CD8-positive, alpha-beta memory T cell (primary cell): ENCODE measurements around the gene GFOD1. TPM values are rescaled to one million over a fixed set of nuclear protein-coding genes. Genes with fewer than 3 reads are reported as not detected.
"Not testable (repeated sequence)": the region's sequence is repeated elsewhere in the genome, so short reads cannot be mapped to it uniquely, and the experiment has no call there.

Experiments
- CTCF ChIA-PET: fragments of 350-600 bp; sonication (Branson Sonifier 250); formaldehyde crosslinking; loops from one replicate; lab custom pipeline; 2021; ENCODE audit warnings: antibody characterized with exemption; lab: Charles Lee
- POLR2A ChIA-PET: fragments of 350-600 bp; sonication (Branson Sonifier 250); formaldehyde crosslinking; loops from one replicate; lab custom pipeline; 2021; ENCODE audit warnings: antibody characterized with exemption; lab: Charles Lee
- DNase-seq, 5 donors: peaks; one replicate each; pipeline versions ENCODE4 v3.0.0 to v3.0.0-alpha.2; 2020 to 2022; ENCODE audit warnings: mixed read lengths in 1 of 5
- H3K27ac ChIP-seq: one replicate; pipeline ENCODE4 v1.7.0; 2013; ENCODE audit warnings: low read depth, mild to moderate bottlenecking, low read length, moderate library complexity
- H3K27me3 ChIP-seq: 2 replicates; pipeline ENCODE4 v1.7.0; 2013; ENCODE audit warnings: low read length, mild to moderate bottlenecking; ENCODE audit not compliant: insufficient read depth, poor library complexity, severe bottlenecking
- H3K36me3 ChIP-seq: 2 replicates; pipeline ENCODE4 v1.7.0; 2013; ENCODE audit warnings: mild to moderate bottlenecking, low read length, moderate library complexity; ENCODE audit not compliant: insufficient read depth
- H3K4me1 ChIP-seq: 2 replicates; pipeline ENCODE4 v1.7.0; 2013; ENCODE audit warnings: mild to moderate bottlenecking, low read length, moderate library complexity; ENCODE audit not compliant: insufficient read depth
- H3K4me3 ChIP-seq: 2 replicates; pipeline ENCODE4 v1.7.0; 2013; ENCODE audit warnings: mild to moderate bottlenecking, low read length
- H3K9me3 ChIP-seq: 2 replicates; pipeline ENCODE4 v1.7.0; 2013; ENCODE audit warnings: mild to moderate bottlenecking, low read length
- H3K27ac Mint-ChIP-seq, 8 donors: one replicate each; pipeline ENCODE4 v1.8.0; 2020 to 2021; ENCODE audit warnings: mixed read lengths in 8 of 8, mild to moderate bottlenecking in 6 of 8, inconsistent platforms in 3 of 8, moderate library complexity in 3 of 8
- H3K27me3 Mint-ChIP-seq, 2 donors: one replicate each; pipeline ENCODE4 v1.8.0; 2020 to 2021; ENCODE audit warnings: mixed read lengths in 2 of 2, mild to moderate bottlenecking in 1 of 2, moderate library complexity in 1 of 2
- H3K36me3 Mint-ChIP-seq, 3 donors: one replicate each; pipeline ENCODE4 v1.8.0; 2020 to 2021; ENCODE audit warnings: mixed read lengths in 3 of 3, inconsistent platforms in 1 of 3, mild to moderate bottlenecking in 1 of 3
- H3K4me1 Mint-ChIP-seq, 3 donors: one replicate each; pipeline ENCODE4 v1.8.0; 2020 to 2021; ENCODE audit warnings: mixed read lengths in 3 of 3, inconsistent platforms in 1 of 3, mild to moderate bottlenecking in 1 of 3
- H3K4me3 Mint-ChIP-seq, 7 donors: one replicate each; pipeline ENCODE4 v1.8.0; 2020 to 2021; ENCODE audit warnings: mixed read lengths in 7 of 7, mild to moderate bottlenecking in 6 of 7, moderate library complexity in 4 of 7, inconsistent platforms in 2 of 7
- H3K9me3 Mint-ChIP-seq, 5 donors: one replicate each; pipeline ENCODE4 v1.8.0; 2020 to 2022; ENCODE audit warnings: mixed read lengths in 5 of 5, mild to moderate bottlenecking in 3 of 5, moderate library complexity in 2 of 5, inconsistent platforms in 1 of 5
- polyA plus RNA-seq: library from polyadenylated mRNA; unstranded; fragments of 300-500 nt; fragmentation: Illumina TruSeq; gene quantifications from one replicate; pipeline ENCODE4 v1.2.3, GENCODE V29; 2021
- total RNA-seq, 2 experiments: library from RNA; stranded (reverse); gene quantifications; one replicate each; pipeline ENCODE4 v1.2.3, GENCODE V29; 2021

The GFOD1 gene
- total and polyA plus RNA-seq, 3 experiments from 2014 or later = 3.6 to 8.7 (median 8.2) TPM

GRCh38 chr6:13328076-13328874 lies 159.1 kb downstream of the GFOD1 start, which contains the start of gene TBC1D7:
TSS of gene TBC1D7 (minus strand) at chr6:13328537. CDS start at chr6:13326898, 1,639 bp downstream.
- Histone ChIP-seq H3K9me3 (no peaks in the 10 kb centered on the region), H3K4me1 (peaks cover 17% of the 10 kb centered on the region), H3K27ac (peak within 1 kb of the TSS; percentile 91), H3K36me3 (no peaks in the 10 kb centered on the region), H3K4me3 (peak within 1 kb of the TSS; percentile 89), H3K27me3 (no peaks in the 10 kb centered on the region)
- Mint-ChIP-seq H3K4me1 (peaks cover 23 to 39% (median 28%) of the 10 kb centered on the region in 3 donors), H3K4me3 (peak within 1 kb of the TSS; percentile 91 to 98 (median 96)), H3K27me3 (no peaks in the 10 kb centered on the region), H3K27ac (peak within 1 kb of the TSS; percentile 87 to 99 (median 98)), H3K36me3 (peaks cover 0 to 35% (median 12%) of the 10 kb centered on the region in 3 donors), H3K9me3 (no peaks in the 10 kb centered on the region)
- peak; percentile 92 to 96 (median 94) for DNase-seq
- CTCF ChIA-PET = interaction anchor here (1.0 to 1.8 kb wide), 7 partner anchors 9 to 287 kb away, joined by 3 to 12 read pairs (median 4); partner anchors contain the start of genes NOL7 and SIRT5
- POLR2A ChIA-PET = interaction anchor here (0.6 to 3.0 kb wide), 12 partner anchors 11 to 435 kb away, joined by 3 to 23 read pairs (median 4); partner anchors contain the start of genes GFOD1, NOL7 and SIRT5

DNA sequence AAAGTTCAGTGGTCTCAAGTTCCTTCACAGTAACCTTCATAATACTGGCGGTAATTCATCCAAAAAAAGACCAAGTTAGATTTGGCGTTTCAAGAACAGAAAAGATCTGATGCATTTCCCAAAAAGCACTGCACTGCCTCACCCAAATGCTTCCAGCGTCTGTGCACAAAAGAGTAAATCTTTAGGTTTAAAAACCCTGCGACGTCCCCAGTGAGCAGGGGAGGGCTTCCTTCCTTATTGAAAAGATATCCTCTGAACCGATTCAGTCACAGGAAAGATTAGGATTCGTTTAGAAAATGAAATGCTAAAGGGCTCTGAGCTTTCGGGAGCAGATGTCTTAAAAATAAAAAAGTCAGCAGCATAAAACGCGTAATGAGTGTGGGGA lies 159.7 kb downstream of the GFOD1 start:
- H3K9me3 ChIP-seq = no peaks in the 10 kb centered on the region
- Mint-ChIP-seq H3K9me3 (no peaks in the 10 kb centered on the region), H3K4me3 (peak overlapping the region; percentile 91 to 98 (median 96)), H3K27me3 (no peaks in the 10 kb centered on the region), H3K27ac (peak overlapping the region; percentile 87 to 99 (median 98)), H3K36me3 (peaks cover 0 to 39% (median 13%) of the 10 kb centered on the region in 3 donors), H3K4me1 (peaks cover 23 to 39% (median 28%) of the 10 kb centered on the region in 3 donors)
- CTCF ChIA-PET = interaction anchor here (1.4 to 1.7 kb wide), 3 partner anchors 10 to 212 kb away, joined by 3 to 7 read pairs (median 4); no protein-coding TSS in a partner anchor
- H3K36me3 ChIP-seq = no peaks in the 10 kb centered on the region
- H3K4me1 ChIP-seq = peaks cover 17% of the 10 kb centered on the region
- peak overlapping the region; percentile 91 for H3K27ac ChIP-seq
- no peaks in the 10 kb centered on the region for H3K27me3 ChIP-seq
- POLR2A ChIA-PET = interaction anchor here (1.5 to 3.0 kb wide), 3 partner anchors 11 to 288 kb away, joined by 3 to 23 read pairs (median 18); partner anchors contain the start of genes NOL7 and SIRT5
- H3K4me3 ChIP-seq = peak overlapping the region; percentile 89
- DNase-seq = no peak

DNA sequence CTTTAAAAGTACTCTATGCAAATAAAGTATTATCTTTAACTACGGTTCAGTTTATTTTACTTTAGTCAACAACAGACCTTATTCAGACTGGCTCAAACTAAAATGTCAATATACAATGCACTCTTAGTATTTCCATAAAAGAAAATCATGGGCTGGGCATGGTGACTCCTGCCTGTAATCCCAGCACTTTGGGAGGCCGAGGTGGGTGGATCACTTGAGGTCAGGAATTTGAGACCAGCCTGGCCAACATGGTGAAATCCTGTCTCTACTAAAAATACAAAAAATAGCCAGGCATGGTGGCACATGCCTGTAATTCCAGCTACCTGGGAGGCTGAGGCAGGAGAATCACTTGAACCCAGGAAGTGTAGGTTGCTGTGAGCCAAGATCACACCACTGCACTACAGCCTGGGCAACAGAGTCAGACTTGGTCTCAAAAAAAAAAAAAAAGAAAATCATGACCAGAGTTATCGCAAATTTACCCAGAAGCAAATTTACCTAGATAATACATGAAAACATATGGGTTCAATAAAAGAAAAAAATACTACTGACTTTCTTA lies 161.3 kb downstream of the GFOD1 start:
- H3K27me3 ChIP-seq, POLR2A ChIA-PET, H3K4me3 ChIP-seq, H3K36me3 ChIP-seq, H3K9me3 Mint-ChIP-seq, DNase-seq, H3K27ac ChIP-seq, H3K9me3 ChIP-seq, CTCF ChIA-PET, H3K27me3 Mint-ChIP-seq: not testable (repeated sequence)
- Mint-ChIP-seq H3K27ac (peak overlapping the region in 1 of 8 donors; percentile 87), H3K4me3 (peak overlapping the region in 1 of 7 donors; percentile 60), H3K4me1 (peaks cover 23 to 34% (median 28%) of the 10 kb centered on the region in 3 donors), H3K36me3 (peaks cover 5 to 52% (median 15%) of the 10 kb centered on the region in 3 donors)
- peaks cover 17% of the 10 kb centered on the region for H3K4me1 ChIP-seq

- Histone ChIP-seq H3K9me3 (no peaks in the 10 kb centered on the region), H3K27ac (no peak overlapping the region), H3K27me3 (no peaks in the 10 kb centered on the region), H3K4me3 (no peak overlapping the region), H3K36me3 (peaks cover 30% of the 10 kb centered on the region), H3K4me1 (no peaks in the 10 kb centered on the region)
- ChIA-PET POLR2A (no interaction called here), CTCF (no interaction called here)
- H3K27ac Mint-ChIP-seq = no peak overlapping the region
- peaks cover 12 to 89% (median 45%) of the 10 kb centered on the region in 3 donors for H3K36me3 Mint-ChIP-seq
- no peaks in the 10 kb centered on the region for H3K4me1 Mint-ChIP-seq
- DNase-seq = no peak
- H3K4me3 Mint-ChIP-seq = no peak overlapping the region
- no peaks in the 10 kb centered on the region for H3K27me3 Mint-ChIP-seq
- no peaks in the 10 kb centered on the region for H3K9me3 Mint-ChIP-seq
These were observed 167.4 kb downstream of the GFOD1 start for GRCh38 chr6:13319891-13320564.

DNA sequence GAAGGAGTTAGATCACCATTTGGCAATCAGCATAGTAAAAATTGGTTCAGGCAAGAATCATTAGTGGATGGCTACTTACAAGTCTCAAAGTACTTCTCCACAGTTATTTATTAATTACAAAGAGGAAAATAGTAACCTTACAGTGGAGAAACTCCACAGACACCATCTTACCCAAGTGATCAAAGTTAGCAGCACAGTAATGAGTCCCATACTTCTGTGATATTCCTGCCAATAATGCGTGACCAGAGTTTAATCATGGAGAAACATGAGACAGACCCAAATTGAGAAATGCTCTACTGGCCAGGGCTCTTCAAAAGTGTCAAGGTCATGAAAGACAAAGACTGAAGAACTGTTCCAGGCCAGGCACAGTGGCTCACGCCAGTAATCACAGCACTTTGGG lies 168.6 kb downstream of the GFOD1 start:
- Histone ChIP-seq H3K9me3 (no peaks in the 10 kb centered on the region), H3K36me3 (peaks cover 30% of the 10 kb centered on the region), H3K27me3 (no peaks in the 10 kb centered on the region), H3K4me3 (no peak overlapping the region), H3K4me1 (no peaks in the 10 kb centered on the region), H3K27ac (no peak overlapping the region)
- DNase-seq = no peak
- POLR2A ChIA-PET = no interaction called here
- Mint-ChIP-seq H3K9me3 (no peaks in the 10 kb centered on the region), H3K27me3 (no peaks in the 10 kb centered on the region), H3K27ac (no peak overlapping the region), H3K4me1 (no peaks in the 10 kb centered on the region), H3K36me3 (peaks cover 14 to 90% (median 39%) of the 10 kb centered on the region in 3 donors), H3K4me3 (no peak overlapping the region)
- CTCF ChIA-PET = no interaction called here

- Histone ChIP-seq H3K4me3 (no peak overlapping the region), H3K27me3 (no peaks in the 10 kb centered on the region), H3K27ac (no peak overlapping the region), H3K9me3 (no peaks in the 10 kb centered on the region), H3K36me3 (peaks cover 27% of the 10 kb centered on the region), H3K4me1 (no peaks in the 10 kb centered on the region)
- ChIA-PET POLR2A (no interaction called here), CTCF (no interaction called here)
- Mint-ChIP-seq H3K4me1 (no peaks in the 10 kb centered on the region), H3K9me3 (no peaks in the 10 kb centered on the region), H3K4me3 (no peak overlapping the region), H3K27me3 (no peaks in the 10 kb centered on the region), H3K27ac (peak overlapping the region in 1 of 8 donors; percentile 61), H3K36me3 (peaks cover 11 to 89% (median 43%) of the 10 kb centered on the region in 3 donors)
- no peak for DNase-seq
These were observed 171.5 kb downstream of the GFOD1 start for GRCh38 chr6:13315896-13316295.

- Histone ChIP-seq H3K4me3 (no peak overlapping the region), H3K27ac (no peak overlapping the region), H3K4me1 (no peaks in the 10 kb centered on the region), H3K27me3 (no peaks in the 10 kb centered on the region), H3K9me3 (no peaks in the 10 kb centered on the region), H3K36me3 (peaks cover 23% of the 10 kb centered on the region)
- no peak for DNase-seq
- Mint-ChIP-seq H3K4me3 (no peak overlapping the region), H3K36me3 (peaks cover 8 to 86% (median 39%) of the 10 kb centered on the region in 3 donors), H3K9me3 (no peaks in the 10 kb centered on the region), H3K27me3 (no peaks in the 10 kb centered on the region), H3K27ac (peak overlapping the region in 2 of 8 donors; percentile 17 to 43), H3K4me1 (no peaks in the 10 kb centered on the region)
- ChIA-PET CTCF (no interaction called here), POLR2A (no interaction called here)
These were observed 172.6 kb downstream of the GFOD1 start for GRCh38 chr6:13314806-13315205.
